Measurements from ENCODE around the gene OTX1. TPM values are rescaled to one million over a fixed set of nuclear protein-coding genes. Genes with fewer than 3 reads are reported as not detected.

OTX1 gene
- total RNA-seq, 1 donor from 2014 or later = 31.9 TPM

DNA sequence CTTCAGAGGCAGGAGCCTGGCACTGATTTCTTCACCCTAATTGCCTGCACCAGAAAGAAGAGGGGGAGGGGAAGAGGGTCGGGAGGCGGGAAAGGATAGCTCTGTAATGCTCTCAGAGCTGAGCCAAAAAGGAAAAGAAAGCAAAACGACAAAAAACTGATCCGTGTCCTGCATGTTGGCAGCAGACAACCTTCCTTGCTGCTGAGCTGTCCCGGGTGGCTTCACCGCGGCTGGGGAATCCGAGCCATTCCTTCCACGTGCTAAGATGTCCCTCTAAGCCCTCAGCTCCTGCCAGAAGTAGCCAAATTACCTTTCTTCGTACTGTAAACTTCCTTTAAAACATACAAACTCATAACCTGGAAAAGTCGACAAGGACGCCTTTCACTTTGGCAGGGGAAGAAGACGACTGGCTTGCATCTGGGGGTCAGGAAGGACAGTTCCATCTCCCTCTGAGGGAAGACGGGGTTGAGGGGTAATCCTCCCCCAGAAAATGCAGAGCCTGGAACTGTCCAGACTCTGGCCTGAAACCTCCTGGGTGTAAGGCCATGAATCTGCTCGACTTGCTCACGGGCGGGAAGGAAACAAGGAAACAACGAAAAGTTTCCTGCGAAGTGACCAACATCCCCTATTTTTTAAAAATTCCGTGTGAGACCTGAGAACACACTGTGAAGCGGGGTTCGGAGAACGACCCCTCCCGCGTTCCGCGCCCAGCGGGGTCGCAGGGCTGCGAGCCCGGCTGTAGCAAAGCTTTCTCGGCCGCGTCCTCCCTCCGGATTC, 7.7 kb downstream of the OTX1 start:
- Mint-ChIP-seq H3K36me3 (peaks cover 25% of the 10 kb centered on the region), H3K4me3 (peak overlapping the region; percentile 83), H3K9me3 (no peaks in the 10 kb centered on the region), H3K4me1 (ENCODE audit: unreplicated experiment) (peaks cover 24% of the 10 kb centered on the region), H3K27ac (peak overlapping the region; percentile 87), H3K27me3 (peaks cover 95% of the 10 kb centered on the region)
- DNase-seq (ENCODE audit: extremely low spot score, unreplicated experiment) = peak; percentile 70
- no peak for TF ChIP-seq CTCF (conservative IDR thresholded peaks at IDR 0.05)

GRCh38 chr2:63058921-63059792, 8.5 kb downstream of the OTX1 start:
- Mint-ChIP-seq H3K4me1 (ENCODE audit: unreplicated experiment) (peaks cover 24% of the 10 kb centered on the region), H3K27ac (no peak overlapping the region), H3K9me3 (no peaks in the 10 kb centered on the region), H3K27me3 (peaks cover 94% of the 10 kb centered on the region), H3K4me3 (peak overlapping the region; percentile 83), H3K36me3 (peaks cover 25% of the 10 kb centered on the region)
- peak; percentile 74 for DNase-seq (ENCODE audit: extremely low spot score, unreplicated experiment)
- no peak for TF ChIP-seq CTCF (conservative IDR thresholded peaks at IDR 0.05)

DNA sequence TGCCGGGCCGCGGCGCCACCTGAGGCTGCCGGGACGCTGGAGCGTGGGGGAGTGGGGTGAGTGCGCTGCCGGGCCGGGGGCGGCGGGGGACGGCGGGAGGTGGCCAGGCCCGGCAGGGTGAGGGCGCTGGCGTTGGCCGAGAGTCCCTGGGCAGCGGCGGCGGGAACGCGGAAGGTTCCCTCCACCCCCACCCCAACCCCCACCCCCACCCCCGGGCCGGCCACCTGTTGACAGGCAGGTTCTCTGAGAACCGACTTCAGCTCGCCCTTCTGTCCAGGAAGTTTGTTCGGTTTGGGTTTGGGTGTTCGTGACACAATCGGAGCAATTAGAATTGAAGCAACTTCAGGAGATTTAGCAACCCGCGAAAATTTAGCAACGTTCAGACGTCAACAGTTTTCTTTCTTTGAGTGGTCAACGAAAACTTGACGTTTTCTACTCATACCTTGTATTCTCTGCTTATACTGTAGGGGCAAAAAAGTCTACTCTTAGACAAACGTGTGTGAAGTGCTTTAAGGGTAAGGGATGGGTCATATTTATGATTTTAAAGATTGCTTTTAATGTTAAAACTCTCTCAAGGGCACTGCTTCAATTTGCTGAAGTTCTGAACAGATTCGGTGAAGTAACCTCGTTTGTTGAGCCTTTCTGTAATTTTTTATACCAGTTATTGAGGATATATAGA, 9.3 kb downstream of the OTX1 start:
- Mint-ChIP-seq H3K27me3 (peaks cover 92% of the 10 kb centered on the region), H3K4me1 (ENCODE audit: unreplicated experiment) (peaks cover 24% of the 10 kb centered on the region), H3K9me3 (no peaks in the 10 kb centered on the region), H3K27ac (peak overlapping the region; percentile 85), H3K36me3 (peaks cover 23% of the 10 kb centered on the region), H3K4me3 (peak overlapping the region; percentile 84)
- TF ChIP-seq CTCF (conservative IDR thresholded peaks at IDR 0.05) = no peak
- DNase-seq (ENCODE audit: extremely low spot score, unreplicated experiment) = no peak

- H3K9me3 Mint-ChIP-seq = no peaks in the 10 kb centered on the region
- H3K4me1 Mint-ChIP-seq (ENCODE audit: unreplicated experiment) = peaks cover 24% of the 10 kb centered on the region
- H3K27me3 Mint-ChIP-seq = peaks cover 91% of the 10 kb centered on the region
- H3K36me3 Mint-ChIP-seq = peaks cover 22% of the 10 kb centered on the region
- TF ChIP-seq CTCF (conservative IDR thresholded peaks at IDR 0.05) = no peak
- peak overlapping the region; percentile 84 for H3K4me3 Mint-ChIP-seq
- peak overlapping the region; percentile 85 for H3K27ac Mint-ChIP-seq
- no peak for DNase-seq (ENCODE audit: extremely low spot score, unreplicated experiment)
Observed at GRCh38 chr2:63060472-63060991, 9.9 kb downstream of the OTX1 start.

GRCh38 chr2:63064197-63064596, 13.6 kb downstream of the OTX1 start:
- Mint-ChIP-seq H3K27ac (no peak overlapping the region), H3K9me3 (no peaks in the 10 kb centered on the region), H3K36me3 (no peaks in the 10 kb centered on the region), H3K27me3 (peaks cover 88% of the 10 kb centered on the region), H3K4me1 (ENCODE audit: unreplicated experiment) (peaks cover 6% of the 10 kb centered on the region), H3K4me3 (no peak overlapping the region)
- no peak for DNase-seq (ENCODE audit: extremely low spot score, unreplicated experiment)
- TF ChIP-seq CTCF (conservative IDR thresholded peaks at IDR 0.05) = no peak

Measured in type B pancreatic cell (in vitro differentiated cells).